ENCODE measurements around the gene BRD3OS. TPM values are rescaled to one million over a fixed set of nuclear protein-coding genes. Genes with fewer than 3 reads are reported as not detected.

Gene BRD3OS
- total and polyA plus RNA-seq, 2 of the 13 experiments (the other 11 are each of a cell fraction or from before 2014, with no cell fraction given): 4.9 to 5.7 TPM

- no peak for TF ChIP-seq RARG (CRISPR knock-in tag; IDR thresholded peaks at IDR 0.05; ENCODE audit: low read depth)
- peak; percentile 26 for TF ChIP-seq MYC (CRISPR knock-in tag; IDR thresholded peaks at IDR 0.05; ENCODE audit: borderline replicate concordance)
- no peak for TF ChIP-seq ZSCAN30 (CRISPR knock-in tag; IDR thresholded peaks at IDR 0.05)
- TF ChIP-seq LBX2 (CRISPR knock-in tag; IDR thresholded peaks at IDR 0.05; ENCODE audit: borderline replicate concordance): no peak
- TF ChIP-seq RFXANK (CRISPR knock-in tag; IDR thresholded peaks at IDR 0.05): no peak
- TF ChIP-seq ZNF891 (CRISPR knock-in tag; IDR thresholded peaks at IDR 0.05): no peak
- TF ChIP-seq ELF3 (CRISPR knock-in tag; IDR thresholded peaks at IDR 0.05): 0 out of 2 replicates have a peak, but pooled peaks have one; percentile 20
- no peak for TF ChIP-seq FOXA1 (IDR thresholded peaks at IDR 0.05)
- TF ChIP-seq FOXA1 (CRISPR knock-in tag; IDR thresholded peaks at IDR 0.05): no peak
- no peak for TF ChIP-seq ZNF598 (CRISPR knock-in tag; IDR thresholded peaks at IDR 0.05; ENCODE audit: borderline replicate concordance)
- TF ChIP-seq MXD4 (CRISPR knock-in tag; IDR thresholded peaks at IDR 0.05): peak; percentile 67
- no peak for TF ChIP-seq ZBTB4 (CRISPR knock-in tag; IDR thresholded peaks at IDR 0.05; ENCODE audit: borderline replicate concordance)
- no peak for TF ChIP-seq AHR (CRISPR knock-in tag; IDR thresholded peaks at IDR 0.05)
- peak; percentile 77; the same call in 1 of the 2 replicates for TF ChIP-seq SIN3A (IDR thresholded peaks at IDR 0.05; ENCODE audit: borderline replicate concordance, low read depth, low read length)
- peak; percentile 47; the same call in 1 of the 2 replicates for TF ChIP-seq GABPB1 (CRISPR knock-in tag; IDR thresholded peaks at IDR 0.05)
- TF ChIP-seq CREM (IDR thresholded peaks at IDR 0.05): no peak
- TF ChIP-seq CREM (CRISPR knock-in tag; IDR thresholded peaks at IDR 0.05): no peak
- peak; percentile 24; the same call in 1 of the 2 replicates for TF ChIP-seq IRF2 (CRISPR knock-in tag; IDR thresholded peaks at IDR 0.05)
- peak; percentile 62; the same call in 1 of the 2 replicates for TF ChIP-seq ZNF788 (CRISPR knock-in tag; IDR thresholded peaks at IDR 0.05; ENCODE audit: borderline replicate concordance)
- no peak for TF ChIP-seq GABPA (IDR thresholded peaks at IDR 0.05; ENCODE audit: low read depth, low read length)
- no peak for TF ChIP-seq GABPA (CRISPR knock-in tag; IDR thresholded peaks at IDR 0.05; ENCODE audit: low read depth)
- no peak for TF ChIP-seq ZNF138 (CRISPR knock-in tag; IDR thresholded peaks at IDR 0.05; ENCODE audit: low read depth)
- no peak for TF ChIP-seq TEF (CRISPR knock-in tag; IDR thresholded peaks at IDR 0.05)
- TF ChIP-seq SMYD3 (CRISPR knock-in tag; IDR thresholded peaks at IDR 0.05): no peak
- no peak for TF ChIP-seq PPARG (CRISPR knock-in tag; conservative IDR thresholded peaks at IDR 0.05)
- no peak; the same call in 1 of the 2 replicates for TF ChIP-seq BORCS8-MEF2B (CRISPR knock-in tag; IDR thresholded peaks at IDR 0.05)
- TF ChIP-seq TGIF2 (CRISPR knock-in tag; IDR thresholded peaks at IDR 0.05): no peak
- no peak for TF ChIP-seq ZNF446 (CRISPR knock-in tag; IDR thresholded peaks at IDR 0.05)
- no peak for TF ChIP-seq ZNF124 (CRISPR knock-in tag; IDR thresholded peaks at IDR 0.05)
- peak; percentile 15; the same call in 1 of the 2 replicates for TF ChIP-seq FOSL2 (CRISPR knock-in tag; IDR thresholded peaks at IDR 0.05)
Observed at GRCh38 chr9:134024828-134025605, at the start of gene BRD3OS (continued).
